Astrocyte (in vitro differentiated cells and primary cell): ENCODE data around the gene VPS36.

ENCODE experiments used
- EZH2 ChIP-seq: IDR thresholded peaks from 2 replicates; pipeline ENCODE4 v1.6.1; 2012; ENCODE audit warnings: mild to moderate bottlenecking, low read length, inconsistent platforms; ENCODE audit not compliant: insufficient read depth
- TF ChIP-seq, protein P1 (sequence below): IDR thresholded peaks from 2 replicates; pipeline ENCODE4 v1.5.1; 2011; ENCODE audit warnings: low read depth, mild to moderate bottlenecking, inconsistent platforms, low read length, moderate library complexity; ENCODE audit not compliant: insufficient read depth

DNA sequence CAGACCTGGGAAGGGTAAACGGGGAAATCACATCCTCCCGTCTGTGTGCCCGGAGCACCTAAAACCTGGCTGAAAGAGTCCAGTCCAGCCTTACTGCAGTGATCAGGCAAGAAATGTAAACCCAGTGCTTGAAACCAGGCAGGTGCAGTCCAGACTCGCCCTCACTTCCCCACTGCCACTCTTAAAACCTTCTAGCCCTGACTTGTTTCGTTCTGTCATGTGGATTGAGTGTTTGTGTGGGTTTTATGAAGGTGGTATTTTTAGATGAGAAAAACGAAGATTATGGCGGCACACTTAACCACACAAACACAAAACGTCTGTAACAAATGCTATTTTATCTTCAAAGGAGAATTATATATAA, 4.0 kb upstream of the VPS36 start:
- TF ChIP-seq, protein P1, sequence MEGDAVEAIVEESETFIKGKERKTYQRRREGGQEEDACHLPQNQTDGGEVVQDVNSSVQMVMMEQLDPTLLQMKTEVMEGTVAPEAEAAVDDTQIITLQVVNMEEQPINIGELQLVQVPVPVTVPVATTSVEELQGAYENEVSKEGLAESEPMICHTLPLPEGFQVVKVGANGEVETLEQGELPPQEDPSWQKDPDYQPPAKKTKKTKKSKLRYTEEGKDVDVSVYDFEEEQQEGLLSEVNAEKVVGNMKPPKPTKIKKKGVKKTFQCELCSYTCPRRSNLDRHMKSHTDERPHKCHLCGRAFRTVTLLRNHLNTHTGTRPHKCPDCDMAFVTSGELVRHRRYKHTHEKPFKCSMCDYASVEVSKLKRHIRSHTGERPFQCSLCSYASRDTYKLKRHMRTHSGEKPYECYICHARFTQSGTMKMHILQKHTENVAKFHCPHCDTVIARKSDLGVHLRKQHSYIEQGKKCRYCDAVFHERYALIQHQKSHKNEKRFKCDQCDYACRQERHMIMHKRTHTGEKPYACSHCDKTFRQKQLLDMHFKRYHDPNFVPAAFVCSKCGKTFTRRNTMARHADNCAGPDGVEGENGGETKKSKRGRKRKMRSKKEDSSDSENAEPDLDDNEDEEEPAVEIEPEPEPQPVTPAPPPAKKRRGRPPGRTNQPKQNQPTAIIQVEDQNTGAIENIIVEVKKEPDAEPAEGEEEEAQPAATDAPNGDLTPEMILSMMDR, result no peak
- TF ChIP-seq EZH2, result no peak
